ENCODE data around the gene SSUH2.
"Not testable (repeated sequence)": the region's sequence is repeated elsewhere in the genome, so short reads cannot be mapped to it uniquely, and the experiment has no call there.

Gene SSUH2

DNA sequence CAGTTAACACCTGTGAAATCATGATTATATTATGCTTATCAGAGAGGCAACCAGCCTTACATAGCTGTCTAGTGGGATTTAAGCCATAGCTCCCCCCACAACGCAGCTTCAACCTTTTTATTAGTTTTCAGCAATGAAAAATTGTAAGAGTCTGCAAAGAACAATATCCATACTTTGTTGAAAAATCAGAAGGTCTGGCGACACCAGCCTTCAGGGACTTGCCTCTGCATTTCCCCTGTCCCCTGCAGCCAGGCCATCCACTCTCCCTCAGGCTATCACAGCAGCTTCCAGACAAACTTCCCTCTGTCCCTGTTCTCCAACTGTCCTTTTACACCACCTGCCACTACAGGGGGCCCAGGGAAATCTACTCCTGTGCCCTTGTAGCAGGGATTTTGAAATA lies 59.9 kb downstream of the SSUH2 start:
- FAIRE-seq (no peak), DNase-seq (ENCODE audit: insufficient read length, low spot score) (no peak)

DNA sequence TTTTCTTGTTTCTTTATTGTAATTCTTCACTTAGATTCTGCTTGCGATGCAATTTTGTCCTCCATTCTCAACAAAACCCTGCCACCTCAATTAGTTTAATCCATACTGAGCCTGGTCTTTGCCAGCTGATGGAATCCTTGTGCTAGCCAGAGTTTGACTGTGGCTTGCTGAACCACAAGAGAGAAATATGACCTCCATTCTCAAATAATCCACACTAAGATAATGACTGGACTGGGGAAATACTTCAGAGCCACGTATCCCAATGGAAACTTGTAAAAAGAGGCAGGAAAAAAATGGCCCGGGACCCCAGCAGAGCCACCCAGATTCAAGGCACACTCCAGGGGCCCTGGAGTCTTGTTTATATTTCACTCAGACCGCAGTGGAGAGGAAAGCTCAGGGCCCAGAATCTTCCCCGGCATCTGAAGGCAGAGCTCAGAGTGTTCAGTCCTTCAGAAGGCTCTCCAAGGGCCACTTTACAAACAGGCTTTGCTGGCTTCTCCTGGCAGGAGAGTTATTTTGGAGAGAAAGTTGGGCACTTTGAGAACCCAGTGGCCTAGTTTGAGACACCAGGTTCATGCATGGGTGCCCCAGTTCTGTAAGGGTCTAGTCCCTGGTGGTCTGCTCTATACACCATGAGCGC lies 62.7 kb downstream of the SSUH2 start:
- FAIRE-seq = no peak
- DNase-seq (ENCODE audit: insufficient read length, low spot score) = no peak

DNA sequence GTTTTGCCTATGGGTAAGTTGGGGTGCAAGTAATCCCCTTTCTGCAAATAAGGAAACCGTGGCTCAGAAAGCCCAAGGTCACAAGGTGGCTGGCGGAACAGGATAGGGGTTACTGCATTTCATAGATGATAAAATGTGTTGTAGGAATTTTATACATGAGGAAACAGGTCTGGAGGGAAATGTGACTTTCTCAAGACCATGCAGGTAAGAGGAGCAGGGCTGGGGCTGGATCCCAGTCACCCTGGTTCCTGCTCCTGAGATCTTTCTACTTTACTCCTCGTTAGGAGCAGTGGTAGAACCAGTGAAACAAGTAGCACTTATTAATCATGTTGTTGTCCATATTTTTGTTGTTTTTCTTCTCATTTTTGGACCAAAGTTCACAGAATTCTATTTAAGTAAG lies 63.2 kb downstream of the SSUH2 start:
- DNase-seq (ENCODE audit: insufficient read length, low spot score) (no peak), FAIRE-seq (no peak)

DNA sequence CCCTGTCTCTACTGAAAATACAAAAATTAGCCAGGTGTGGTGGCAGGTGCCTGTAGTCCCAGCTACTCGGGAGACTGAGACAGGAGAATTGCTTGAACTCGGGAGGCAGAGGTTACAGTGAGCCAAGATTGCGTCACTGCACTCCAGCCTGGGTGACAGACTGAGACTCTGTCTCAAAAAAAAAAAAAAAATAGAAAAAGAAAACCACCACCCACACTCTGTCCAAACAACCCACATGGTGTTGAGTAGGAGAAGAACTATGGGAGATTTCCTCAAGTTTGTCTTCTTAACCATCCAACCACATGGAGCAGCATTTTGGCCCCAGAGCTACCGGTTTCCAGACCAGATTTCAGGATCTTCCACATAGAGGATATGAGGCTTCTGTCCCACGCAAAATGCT lies 64.2 kb downstream of the SSUH2 start:
- FAIRE-seq; DNase-seq (ENCODE audit: insufficient read length, low spot score): not testable (repeated sequence)

DNA sequence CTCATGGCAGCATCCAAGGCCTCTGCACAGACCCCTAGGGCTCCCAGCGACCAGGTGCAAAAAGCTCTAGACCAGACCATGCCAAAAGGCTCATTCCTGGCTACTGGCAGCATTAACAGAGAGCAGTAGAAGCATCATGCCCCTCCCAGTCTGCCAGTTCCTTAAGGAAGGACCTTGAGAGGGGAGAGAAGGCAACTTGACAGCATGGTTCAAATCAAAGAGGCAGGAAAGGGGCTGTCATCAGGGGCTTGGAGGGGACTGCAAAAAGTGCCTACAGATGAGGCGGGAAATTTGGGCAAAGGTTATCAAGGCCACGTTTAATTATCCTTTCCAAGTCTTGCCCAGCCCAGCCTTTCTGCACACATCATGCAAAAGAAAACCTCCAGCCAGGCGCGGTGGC lies 64.7 kb downstream of the SSUH2 start:
- DNase-seq (ENCODE audit: insufficient read length, low spot score) = no peak
- FAIRE-seq = no peak

DNA sequence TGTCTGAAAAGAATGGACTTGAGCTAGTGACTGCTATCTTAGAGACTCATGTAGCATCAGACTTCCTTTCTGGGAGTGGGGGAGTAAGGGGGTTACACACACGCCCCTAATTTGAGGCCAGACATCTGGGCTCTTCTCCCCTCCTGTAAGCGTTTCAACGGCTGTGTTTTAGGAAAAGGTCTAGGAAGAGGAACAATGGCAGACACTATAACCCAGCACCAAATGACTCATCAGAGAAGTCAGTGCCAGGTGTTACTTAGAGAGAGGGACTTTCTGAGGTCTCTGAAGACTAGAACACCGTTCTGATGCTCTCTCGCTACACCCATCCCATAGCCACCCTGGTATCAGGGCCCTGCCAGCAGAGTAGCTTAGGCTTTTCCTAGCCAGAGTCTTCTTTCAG lies 65.5 kb downstream of the SSUH2 start:
- peak; percentile 51 for FAIRE-seq
- DNase-seq (ENCODE audit: insufficient read length, low spot score) = peak; percentile 27

DNA sequence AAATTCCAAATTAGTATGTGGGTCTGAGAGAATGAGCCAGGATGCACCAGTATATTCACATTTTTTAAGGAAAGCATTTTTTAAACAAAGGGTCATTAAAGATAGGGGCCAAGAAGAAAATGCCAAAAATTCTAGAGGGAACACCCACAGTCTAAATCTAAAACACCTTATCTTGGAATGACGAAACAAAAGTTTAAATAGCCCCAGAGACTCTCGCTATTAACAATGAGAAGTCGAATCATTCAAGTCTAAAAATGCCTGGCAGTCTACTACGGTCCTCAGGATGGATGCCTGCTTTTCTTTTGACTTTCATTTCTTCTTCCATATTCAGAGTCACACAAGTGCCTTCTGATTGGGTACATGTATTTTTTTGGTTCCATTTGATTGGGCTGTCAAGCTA lies 66.3 kb downstream of the SSUH2 start:
- peak; percentile 21 for FAIRE-seq
- DNase-seq (ENCODE audit: insufficient read length, low spot score) = no peak

DNA sequence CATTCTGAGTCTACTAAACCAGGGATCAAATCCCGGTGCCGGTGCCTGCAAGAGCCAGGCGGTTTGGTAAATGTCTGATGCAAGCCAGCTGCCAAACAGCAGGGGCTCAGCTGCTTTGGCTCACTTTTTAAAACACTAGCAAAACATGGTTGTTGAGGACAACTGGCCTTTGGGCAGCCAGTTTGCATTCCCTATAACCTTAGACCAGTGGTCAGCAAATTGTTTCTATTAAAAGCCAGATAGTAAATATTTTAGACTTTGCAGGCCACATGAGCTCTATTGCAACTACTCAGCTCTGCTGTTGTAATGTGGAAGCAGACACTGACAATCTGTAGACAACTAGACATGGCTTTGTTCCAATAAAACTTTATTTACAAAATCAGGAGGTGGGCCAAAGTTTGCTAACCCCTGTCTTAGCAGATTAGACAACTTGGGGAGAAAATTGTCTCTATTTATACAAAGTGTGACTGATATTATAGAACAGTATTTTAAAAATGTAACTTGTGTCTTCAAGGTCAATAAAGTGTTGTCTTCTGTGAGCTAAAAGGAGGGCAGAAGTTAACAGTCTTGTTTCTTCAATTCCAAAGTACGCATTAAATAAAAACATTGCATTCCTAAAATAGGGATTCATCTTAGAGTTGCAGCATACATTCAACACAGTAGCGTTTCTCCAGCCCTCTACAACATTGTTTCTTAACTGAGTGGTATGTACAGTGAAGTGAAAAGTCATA lies 67.6 kb downstream of the SSUH2 start:
- DNase-seq (ENCODE audit: insufficient read length, low spot score) (no peak), FAIRE-seq (no peak)

DNA sequence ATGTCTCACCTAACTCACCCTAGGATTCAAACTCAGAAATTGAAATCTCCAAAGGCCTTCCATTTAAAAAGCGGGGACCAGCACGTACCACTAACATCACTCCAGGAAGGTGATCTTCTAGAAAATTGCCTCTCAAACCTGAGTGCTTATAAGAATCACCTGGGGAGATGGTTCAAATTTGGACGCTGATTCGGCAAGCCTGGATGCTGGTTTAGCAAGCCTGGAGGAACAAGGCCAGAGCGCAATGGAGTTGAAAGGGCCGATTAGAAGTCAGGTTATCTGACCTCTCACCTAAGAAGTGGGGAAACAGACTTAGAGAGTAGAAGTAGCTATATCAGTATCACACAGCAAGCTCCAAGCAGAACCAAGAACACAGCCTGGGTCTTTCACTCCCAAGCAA lies 68.2 kb downstream of the SSUH2 start:
- no peak for FAIRE-seq

DNA sequence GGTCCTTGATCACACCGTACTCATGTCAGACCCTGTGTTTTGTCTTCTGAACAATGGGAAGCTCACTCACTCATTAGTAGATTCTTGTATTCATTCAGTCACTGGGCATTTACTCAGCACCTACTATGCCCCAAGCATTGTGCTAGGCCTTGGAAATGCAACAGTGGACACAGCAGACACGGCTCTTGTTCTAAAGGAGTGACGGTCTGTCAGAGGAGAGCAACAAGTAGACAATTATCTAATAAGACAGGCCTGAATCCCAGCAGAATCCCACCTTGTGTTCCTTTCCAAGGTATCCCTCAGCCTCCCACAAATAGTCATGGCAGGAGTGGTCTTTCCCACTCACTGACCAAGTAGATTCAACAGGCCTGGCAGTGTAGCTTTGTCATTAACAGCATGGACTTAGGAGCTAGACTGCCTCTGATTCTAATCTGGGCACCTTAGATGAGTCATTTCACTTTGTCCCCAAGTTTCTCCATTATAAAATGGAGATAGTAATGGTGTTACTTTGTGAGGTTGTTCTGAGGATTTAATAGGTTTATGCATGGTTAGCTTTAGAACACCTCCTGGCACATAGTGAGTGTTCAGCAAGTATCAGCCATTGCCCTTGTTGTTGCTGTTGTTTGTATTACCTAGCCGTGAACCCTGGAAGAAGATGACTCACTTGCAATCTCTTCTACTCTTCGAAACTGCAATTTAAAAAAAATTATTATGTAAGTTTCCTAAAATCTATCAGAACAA lies 69.1 kb downstream of the SSUH2 start:
- DNase-seq (ENCODE audit: insufficient read length, low spot score) (no peak), FAIRE-seq (no peak)

More for the DNA sequence above, 68.2 kb downstream of the SSUH2 start:
- no peak for DNase-seq (ENCODE audit: insufficient read length, low spot score)

DNA sequence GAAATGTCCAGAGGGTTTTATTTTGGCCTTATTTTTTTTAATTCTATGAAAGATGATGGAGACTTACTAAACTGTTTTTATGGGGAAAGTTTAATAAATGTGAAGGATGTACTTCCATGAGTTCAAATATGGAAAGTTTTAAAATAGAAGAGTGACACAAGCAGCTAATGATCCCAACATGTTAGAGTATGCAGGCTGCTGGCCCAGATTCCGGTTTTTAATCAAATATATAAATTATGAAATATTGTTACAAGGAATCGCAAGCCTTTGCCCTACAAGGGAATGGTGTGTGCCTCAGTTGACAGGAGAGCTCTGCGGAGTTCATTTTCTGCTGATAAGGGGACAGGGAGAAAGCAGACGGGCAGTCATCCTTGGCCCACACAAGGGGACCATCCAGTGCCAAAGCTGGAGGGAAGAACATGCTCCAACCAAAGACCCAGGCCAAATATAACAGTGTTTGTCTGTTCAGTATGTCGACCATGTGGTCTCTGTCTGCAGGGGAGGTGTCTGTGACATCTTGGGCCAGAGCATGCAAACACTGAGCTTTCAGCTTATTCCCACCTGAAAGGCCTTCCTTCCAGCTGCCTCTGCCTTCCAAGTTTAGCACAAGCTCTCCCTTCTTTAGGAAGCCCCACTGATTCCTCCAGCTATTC lies 69.8 kb downstream of the SSUH2 start:
- FAIRE-seq = no peak

DNA sequence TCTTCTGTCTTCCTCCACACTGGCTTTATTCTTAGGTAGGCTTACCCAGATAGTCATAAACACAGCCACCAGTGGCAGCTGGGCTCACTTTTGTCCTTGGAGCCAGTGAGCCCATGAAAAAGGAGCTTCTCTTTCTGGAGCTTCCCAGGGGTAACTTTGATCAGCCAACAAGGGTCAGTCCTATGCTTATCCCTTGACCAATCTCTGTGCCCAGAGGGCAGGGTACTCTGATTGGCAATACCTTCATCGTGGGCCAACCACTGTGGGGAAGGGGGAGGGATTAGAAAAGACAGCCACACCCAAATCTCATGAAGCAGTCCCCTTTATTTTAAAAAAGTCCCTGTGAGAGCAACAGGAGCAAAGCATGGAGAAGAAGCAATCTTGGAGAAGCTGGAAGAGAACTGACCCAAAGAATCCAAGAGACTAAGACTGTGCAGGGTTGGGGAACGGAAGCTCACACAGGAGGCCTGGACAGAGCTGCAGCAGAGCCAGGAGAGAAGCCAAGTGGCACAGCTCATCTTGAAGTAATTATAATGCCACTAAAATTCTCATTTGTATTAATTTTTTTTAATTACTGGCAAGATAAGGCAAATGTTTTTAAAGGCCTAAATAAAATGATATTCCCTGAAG lies 70.4 kb downstream of the SSUH2 start:
- FAIRE-seq (no peak), DNase-seq (ENCODE audit: insufficient read length, low spot score) (no peak)

More for the DNA sequence above, 69.8 kb downstream of the SSUH2 start:
- DNase-seq (ENCODE audit: insufficient read length, low spot score) = no peak

DNA sequence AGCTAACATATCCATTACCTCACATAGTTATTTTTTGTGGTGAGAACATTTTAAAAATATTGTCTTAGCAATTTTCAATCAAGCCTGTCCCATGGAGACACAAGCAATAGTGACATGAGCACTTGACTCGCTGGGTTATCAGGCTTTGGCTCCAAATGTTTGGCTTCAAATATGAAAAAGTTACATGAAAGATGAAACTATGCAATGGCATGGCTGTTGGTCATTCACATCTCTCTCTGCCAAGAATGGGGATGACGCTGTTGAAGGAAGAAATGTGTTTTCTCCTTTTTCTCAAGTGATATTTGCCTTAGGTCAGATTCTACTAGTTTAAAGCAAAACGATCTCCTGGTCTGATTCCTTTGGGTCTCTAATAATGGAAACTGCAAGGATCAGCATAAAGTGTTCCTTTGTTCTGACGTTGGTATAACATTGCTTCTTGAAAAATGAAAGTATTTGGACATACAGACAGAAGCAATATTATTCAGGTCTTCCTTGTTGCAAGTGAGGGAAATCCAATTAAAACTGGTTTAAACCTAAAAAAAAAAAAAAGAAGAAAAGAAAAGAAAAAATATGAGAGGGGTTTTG lies 71.2 kb downstream of the SSUH2 start:
- no peak for DNase-seq (ENCODE audit: insufficient read length, low spot score)
- FAIRE-seq = no peak

DNA sequence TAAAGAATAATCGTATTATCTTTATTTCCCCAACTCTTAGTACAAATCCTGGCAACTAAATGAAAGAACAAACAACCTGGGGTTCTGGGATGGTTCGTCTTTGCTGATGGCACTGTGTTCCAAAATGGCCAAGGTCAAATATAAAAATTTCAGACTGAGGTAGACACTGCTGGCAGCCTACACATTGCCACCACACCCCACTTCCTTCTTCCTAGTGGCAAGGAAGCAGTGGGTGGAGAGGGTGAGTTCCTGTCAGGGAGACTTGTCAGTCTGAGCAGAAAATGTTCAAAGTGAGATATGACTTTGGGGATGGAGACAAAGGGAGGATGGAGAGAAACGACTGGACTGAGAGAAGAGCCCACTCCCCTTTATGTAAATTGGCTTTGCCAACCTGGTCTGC lies 73.3 kb downstream of the SSUH2 start:
- no peak for FAIRE-seq
- DNase-seq (ENCODE audit: insufficient read length, low spot score) = no peak
